ENCODE results near the gene DPH2.

DPH2 gene

GRCh38 chr1:43954036-43954435 is 15.8 kb upstream of the DPH2 start:
- Histone ChIP-seq H3K36me3 (ENCODE audit: control insufficient read depth, insufficient read depth, low read length) (peaks cover 10% of the 10 kb centered on the region), H3K9me3 (ENCODE audit: control insufficient read depth, low read length) (no peaks in the 10 kb centered on the region), H3K4me1 (ENCODE audit: control insufficient read depth, insufficient read depth, low read length) (peaks cover 6% of the 10 kb centered on the region), H3K27me3 (ENCODE audit: control insufficient read depth, insufficient read depth, low read length, poor library complexity, severe bottlenecking) (no peaks in the 10 kb centered on the region), H3K27ac (ENCODE audit: insufficient read depth, low read depth, low read length, poor library complexity, severe bottlenecking) (no peak overlapping the region), H3K4me3 (ENCODE audit: insufficient read depth, low read depth, low read length) (no peak overlapping the region)
- WGBS, 2 experiments: 89 to 92% methylated on average over 5 of the region's 5 CpGs

- WGBS, 2 experiments: 94 to 95% methylated on average over 8 of the region's 8 CpGs
These were observed 13.6 kb upstream of the DPH2 start for GRCh38 chr1:43956234-43956633.

GRCh38 chr1:43957407-43958040 is 12.3 kb upstream of the DPH2 start:
- 93 to 94% methylated on average over 7 of the region's 7 CpGs for WGBS, 2 experiments
- Histone ChIP-seq H3K27ac (ENCODE audit: insufficient read depth, low read depth, low read length, poor library complexity, severe bottlenecking) (no peak overlapping the region), H3K4me3 (ENCODE audit: insufficient read depth, low read depth, low read length) (no peak overlapping the region), H3K9me3 (ENCODE audit: control insufficient read depth, low read length) (no peaks in the 10 kb centered on the region), H3K27me3 (ENCODE audit: control insufficient read depth, insufficient read depth, low read length, poor library complexity, severe bottlenecking) (no peaks in the 10 kb centered on the region), H3K4me1 (ENCODE audit: control insufficient read depth, insufficient read depth, low read length) (peaks cover 6% of the 10 kb centered on the region), H3K36me3 (ENCODE audit: control insufficient read depth, insufficient read depth, low read length) (peaks cover 10% of the 10 kb centered on the region)

More at GRCh38 chr1:43956234-43956633, 13.6 kb upstream of the DPH2 start:
- Histone ChIP-seq H3K27me3 (ENCODE audit: control insufficient read depth, insufficient read depth, low read length, poor library complexity, severe bottlenecking) (no peaks in the 10 kb centered on the region), H3K4me1 (ENCODE audit: control insufficient read depth, insufficient read depth, low read length) (peaks cover 6% of the 10 kb centered on the region), H3K4me3 (ENCODE audit: insufficient read depth, low read depth, low read length) (no peak overlapping the region), H3K36me3 (ENCODE audit: control insufficient read depth, insufficient read depth, low read length) (peaks cover 10% of the 10 kb centered on the region), H3K9me3 (ENCODE audit: control insufficient read depth, low read length) (no peaks in the 10 kb centered on the region), H3K27ac (ENCODE audit: insufficient read depth, low read depth, low read length, poor library complexity, severe bottlenecking) (no peak overlapping the region)

GRCh38 chr1:43958351-43959255 is 11.2 kb upstream of the DPH2 start:
- Histone ChIP-seq H3K27ac (ENCODE audit: insufficient read depth, low read depth, low read length, poor library complexity, severe bottlenecking) (no peak overlapping the region), H3K27me3 (ENCODE audit: control insufficient read depth, insufficient read depth, low read length, poor library complexity, severe bottlenecking) (no peaks in the 10 kb centered on the region), H3K36me3 (ENCODE audit: control insufficient read depth, insufficient read depth, low read length) (peaks cover 10% of the 10 kb centered on the region), H3K4me3 (ENCODE audit: insufficient read depth, low read depth, low read length) (no peak overlapping the region), H3K9me3 (ENCODE audit: control insufficient read depth, low read length) (no peaks in the 10 kb centered on the region), H3K4me1 (ENCODE audit: control insufficient read depth, insufficient read depth, low read length) (peaks cover under 1% of the 10 kb centered on the region)
- WGBS, 2 experiments: 92 to 94% methylated on average over 9 of the region's 9 CpGs

- WGBS, 2 experiments: 94 to 95% methylated on average over 8 of the region's 8 CpGs
- Histone ChIP-seq H3K27me3 (ENCODE audit: control insufficient read depth, insufficient read depth, low read length, poor library complexity, severe bottlenecking) (no peaks in the 10 kb centered on the region), H3K9me3 (ENCODE audit: control insufficient read depth, low read length) (no peaks in the 10 kb centered on the region), H3K4me1 (ENCODE audit: control insufficient read depth, insufficient read depth, low read length) (no peaks in the 10 kb centered on the region), H3K4me3 (ENCODE audit: insufficient read depth, low read depth, low read length) (no peak overlapping the region), H3K36me3 (ENCODE audit: control insufficient read depth, insufficient read depth, low read length) (peaks cover 10% of the 10 kb centered on the region), H3K27ac (ENCODE audit: insufficient read depth, low read depth, low read length, poor library complexity, severe bottlenecking) (no peak overlapping the region)
These were observed 9.0 kb upstream of the DPH2 start for GRCh38 chr1:43960798-43961197.

GRCh38 chr1:43961692-43962091 is 8.1 kb upstream of the DPH2 start:
- no peaks in the 10 kb centered on the region for H3K4me1 ChIP-seq (ENCODE audit: control insufficient read depth, insufficient read depth, low read length)
- H3K9me3 ChIP-seq (ENCODE audit: control insufficient read depth, low read length): no peaks in the 10 kb centered on the region
- no peaks in the 10 kb centered on the region for H3K27me3 ChIP-seq (ENCODE audit: control insufficient read depth, insufficient read depth, low read length, poor library complexity, severe bottlenecking)
- no peak overlapping the region for H3K27ac ChIP-seq (ENCODE audit: insufficient read depth, low read depth, low read length, poor library complexity, severe bottlenecking)
- peaks cover 10% of the 10 kb centered on the region for H3K36me3 ChIP-seq (ENCODE audit: control insufficient read depth, insufficient read depth, low read length)
- H3K4me3 ChIP-seq (ENCODE audit: insufficient read depth, low read depth, low read length): no peak overlapping the region
- WGBS, 2 experiments: 93 to 96% methylated on average over 3 of the region's 3 CpGs

GRCh38 chr1:43962324-43962723 is 7.5 kb upstream of the DPH2 start:
- Histone ChIP-seq H3K9me3 (ENCODE audit: control insufficient read depth, low read length) (no peaks in the 10 kb centered on the region), H3K27me3 (ENCODE audit: control insufficient read depth, insufficient read depth, low read length, poor library complexity, severe bottlenecking) (no peaks in the 10 kb centered on the region), H3K4me3 (ENCODE audit: insufficient read depth, low read depth, low read length) (no peak overlapping the region), H3K27ac (ENCODE audit: insufficient read depth, low read depth, low read length, poor library complexity, severe bottlenecking) (no peak overlapping the region), H3K4me1 (ENCODE audit: control insufficient read depth, insufficient read depth, low read length) (no peaks in the 10 kb centered on the region), H3K36me3 (ENCODE audit: control insufficient read depth, insufficient read depth, low read length) (peaks cover 8% of the 10 kb centered on the region)
- 90% methylated on average over 2 of the region's 2 CpGs for WGBS, 2 experiments

- Histone ChIP-seq H3K27ac (ENCODE audit: insufficient read depth, low read depth, low read length, poor library complexity, severe bottlenecking) (no peak overlapping the region), H3K36me3 (ENCODE audit: control insufficient read depth, insufficient read depth, low read length) (peaks cover 5% of the 10 kb centered on the region), H3K4me3 (ENCODE audit: insufficient read depth, low read depth, low read length) (no peak overlapping the region), H3K4me1 (ENCODE audit: control insufficient read depth, insufficient read depth, low read length) (no peaks in the 10 kb centered on the region), H3K27me3 (ENCODE audit: control insufficient read depth, insufficient read depth, low read length, poor library complexity, severe bottlenecking) (no peaks in the 10 kb centered on the region), H3K9me3 (ENCODE audit: control insufficient read depth, low read length) (no peaks in the 10 kb centered on the region)
- 95 to 96% methylated on average over 3 of the region's 3 CpGs for WGBS, 2 experiments
These were observed 6.8 kb upstream of the DPH2 start for GRCh38 chr1:43963006-43963405.

- Histone ChIP-seq H3K36me3 (ENCODE audit: control insufficient read depth, insufficient read depth, low read length) (no peaks in the 10 kb centered on the region), H3K27ac (ENCODE audit: insufficient read depth, low read depth, low read length, poor library complexity, severe bottlenecking) (no peak overlapping the region), H3K9me3 (ENCODE audit: control insufficient read depth, low read length) (no peaks in the 10 kb centered on the region), H3K4me1 (ENCODE audit: control insufficient read depth, insufficient read depth, low read length) (no peaks in the 10 kb centered on the region), H3K4me3 (ENCODE audit: insufficient read depth, low read depth, low read length) (no peak overlapping the region), H3K27me3 (ENCODE audit: control insufficient read depth, insufficient read depth, low read length, poor library complexity, severe bottlenecking) (no peaks in the 10 kb centered on the region)
- WGBS, 2 experiments: 92 to 96% methylated on average over 4 to 5 of the region's 5 CpGs
These were observed 5.9 kb upstream of the DPH2 start for GRCh38 chr1:43963890-43964289.

GRCh38 chr1:43965316-43965715 is 4.5 kb upstream of the DPH2 start:
- H3K4me1 ChIP-seq (ENCODE audit: control insufficient read depth, insufficient read depth, low read length): no peaks in the 10 kb centered on the region
- no peaks in the 10 kb centered on the region for H3K36me3 ChIP-seq (ENCODE audit: control insufficient read depth, insufficient read depth, low read length)
- H3K9me3 ChIP-seq (ENCODE audit: control insufficient read depth, low read length): no peaks in the 10 kb centered on the region
- no peak overlapping the region for H3K4me3 ChIP-seq (ENCODE audit: insufficient read depth, low read depth, low read length)
- H3K27ac ChIP-seq (ENCODE audit: insufficient read depth, low read depth, low read length, poor library complexity, severe bottlenecking): no peak overlapping the region
- 97 to 99% methylated on average over 2 of the region's 3 CpGs for WGBS, 2 experiments
- no peaks in the 10 kb centered on the region for H3K27me3 ChIP-seq (ENCODE audit: control insufficient read depth, insufficient read depth, low read length, poor library complexity, severe bottlenecking)
